OCI-LY7 (cell line): Measurements from ENCODE around the gene ZNF648. TPM values are rescaled to one million over a fixed set of nuclear protein-coding genes. Genes with fewer than 3 reads are reported as not detected.

Experiments used
- BruUV-seq: library from RNA; stranded (reverse); fragments of 400-500 nt; replicated peaks from 2 replicates; lab custom pipeline; 2021; lab: Mats Ljungman, UMichigan
- CTCF ChIA-PET: fragments of 300-600 bp; sonication (Branson Sonifier 250); formaldehyde crosslinking; loops from one replicate; lab custom pipeline; 2022; ENCODE audit warnings: antibody characterized with exemption; ENCODE audit not compliant: unreplicated experiment; lab: Charles Lee
- POLR2A ChIA-PET: fragments of 300-600 bp; sonication (Branson Sonifier 250); formaldehyde crosslinking; loops from one replicate; lab custom pipeline; 2022; ENCODE audit warnings: antibody characterized with exemption; lab: Charles Lee
- DNase-seq: peaks from one replicate; pipeline ENCODE4 v3.0.0-alpha.2; 2015; ENCODE audit warnings: low spot score
- H2AFZ ChIP-seq: fragments of 200-600 bp; sonication (generic), shearing (Covaris generic); 2 replicates; pipeline ENCODE4 v1.6.1; 2014; ENCODE audit warnings: mild to moderate bottlenecking, antibody characterized with exemption, low read length, moderate library complexity
- H3K27ac ChIP-seq: fragments of 200-600 bp; sonication (generic); 2 replicates; pipeline ENCODE4 v1.5.1; 2014; ENCODE audit warnings: mixed run types, low read depth, mild to moderate bottlenecking, moderate library complexity, low read length, inconsistent platforms; ENCODE audit not compliant: poor library complexity, severe bottlenecking
- H3K36me3 ChIP-seq: fragments of 200-600 bp; sonication (generic); 2 replicates; pipeline ENCODE4 v1.6.1; 2014; ENCODE audit warnings: mild to moderate bottlenecking, antibody characterized with exemption, low read length, moderate library complexity, mixed read lengths; ENCODE audit not compliant: insufficient read depth
- H3K4me1 ChIP-seq: fragments of 200-600 bp; sonication (generic); 2 replicates; pipeline ENCODE4 v1.5.1; 2014; ENCODE audit warnings: mild to moderate bottlenecking, low read length; ENCODE audit not compliant: insufficient read depth, poor library complexity, severe bottlenecking
- H3K4me2 ChIP-seq: fragments of 200-600 bp; sonication (generic); 2 replicates; pipeline ENCODE4 v1.6.1; 2014; ENCODE audit warnings: mild to moderate bottlenecking, low read length
- H3K4me3 ChIP-seq: fragments of 200-600 bp; sonication (generic); 2 replicates; pipeline ENCODE4 v1.5.1; 2014; ENCODE audit warnings: mild to moderate bottlenecking, low read depth, low read length; ENCODE audit not compliant: poor library complexity, severe bottlenecking
- H3K79me2 ChIP-seq: fragments of 200-600 bp; sonication (generic); 2 replicates; pipeline ENCODE4 v1.6.1; 2016; ENCODE audit warnings: low read depth, mild to moderate bottlenecking, low read length, moderate library complexity, mixed read lengths; ENCODE audit not compliant: insufficient read depth
- H3K9me2 ChIP-seq: fragments of 200-600 bp; sonication (generic); 2 replicates; pipeline ENCODE4 v1.6.1; 2016; ENCODE audit warnings: mild to moderate bottlenecking, low read length, mixed read lengths; ENCODE audit not compliant: insufficient read depth
- H3K9me3 ChIP-seq: fragments of 200-600 bp; sonication (generic); 2 replicates; pipeline ENCODE4 v1.6.1; 2014; ENCODE audit warnings: mild to moderate bottlenecking, mixed run types, low read length, mixed read lengths
- H4K20me1 ChIP-seq: fragments of 200-600 bp; sonication (generic); 2 replicates; pipeline ENCODE4 v1.6.1; 2014; ENCODE audit warnings: mild to moderate bottlenecking, antibody characterized with exemption, low read length, moderate library complexity, mixed read lengths; ENCODE audit not compliant: insufficient read depth
- CTCF ChIP-seq: fragments of 200-600 bp; sonication (generic); conservative IDR thresholded peaks from 2 replicates; pipeline ENCODE4 v1.5.1; 2014; ENCODE audit warnings: mild to moderate bottlenecking, antibody characterized with exemption, low read length, moderate library complexity, mixed read lengths
- EZH2phosphoT487 ChIP-seq: fragments of 200-600 bp; sonication (generic); IDR thresholded peaks from 2 replicates; pipeline ENCODE4 v1.6.1; 2018; ENCODE audit warnings: low read depth, borderline replicate concordance, mild to moderate bottlenecking, mixed run types, antibody characterized with exemption, low read length, moderate library complexity, mixed read lengths
- intact Hi-C: fragments of 100-400 bp; cut with micrococcal nuclease; formaldehyde crosslinking; loops from one replicate; pipeline ENCODE4 v1.10.0; 2022; ENCODE audit not compliant: unreplicated experiment
- total RNA-seq, 2 experiments: library from RNA; depleted of rRNA in 1 of 2; stranded (reverse); fragments of >200 nt in 1 of 2; shearing (Covaris generic) in 1 of 2; gene quantifications; 2 replicates each; pipeline ENCODE4 v1.2.3, GENCODE V29; 2014 to 2022

The ZNF648 gene
- total RNA-seq, 2 experiments from 2014 or later: not detected

- H3K9me2 ChIP-seq: no peaks in the 10 kb centered on the region
- H3K27ac ChIP-seq: no peak overlapping the region
- no peak for TF ChIP-seq EZH2phosphoT487
- TF ChIP-seq CTCF: no peak
- H3K9me3 ChIP-seq: no peaks in the 10 kb centered on the region
- POLR2A ChIA-PET: interaction anchor here (0.5 kb wide), 1 partner anchor 79 kb away, joined by 3 read pairs; no protein-coding TSS in a partner anchor
- H3K4me3 ChIP-seq: no peak overlapping the region
- intact Hi-C loops: loop anchor here (5.0 kb wide), 1 partner anchor 694 kb away; no protein-coding TSS in a partner anchor
- no TSS peak for BruUV-seq
- CTCF ChIA-PET: interaction anchor here (0.9 kb wide), 1 partner anchor 68 kb away, joined by 3 read pairs; no protein-coding TSS in a partner anchor
- no peaks in the 10 kb centered on the region for H4K20me1 ChIP-seq
- H3K4me2 ChIP-seq: no peak overlapping the region
- no peaks in the 10 kb centered on the region for H3K36me3 ChIP-seq
- no peak overlapping the region for H2AFZ ChIP-seq
- no peaks in the 10 kb centered on the region for H3K79me2 ChIP-seq
- H3K4me1 ChIP-seq: no peaks in the 10 kb centered on the region
- no peak for DNase-seq
Measured at GRCh38 chr1:182087719-182088350, 26.3 kb upstream of the ZNF648 start.

GRCh38 chr1:182087304-182087703 is 25.8 kb upstream of the ZNF648 start:
- no peak overlapping the region for H2AFZ ChIP-seq
- no TSS peak for BruUV-seq
- no peak overlapping the region for H3K4me2 ChIP-seq
- H3K36me3 ChIP-seq: no peaks in the 10 kb centered on the region
- H3K9me2 ChIP-seq: no peaks in the 10 kb centered on the region
- no peaks in the 10 kb centered on the region for H3K9me3 ChIP-seq
- TF ChIP-seq EZH2phosphoT487 (no peak), CTCF (no peak)
- H3K4me3 ChIP-seq: no peak overlapping the region
- ChIA-PET CTCF (interaction anchor here (0.9 kb wide), 1 partner anchor 67 kb away, joined by 3 read pairs; no protein-coding TSS in a partner anchor), POLR2A (no interaction called here)
- no peak for DNase-seq
- H4K20me1 ChIP-seq: no peaks in the 10 kb centered on the region
- no peaks in the 10 kb centered on the region for H3K4me1 ChIP-seq
- intact Hi-C loops: loop anchor here (5.0 kb wide), 1 partner anchor 695 kb away; no protein-coding TSS in a partner anchor
- H3K27ac ChIP-seq: no peak overlapping the region
- no peaks in the 10 kb centered on the region for H3K79me2 ChIP-seq

- intact Hi-C loops: loop anchor here (5.0 kb wide), 1 partner anchor 696 kb away; no protein-coding TSS in a partner anchor
- TF ChIP-seq EZH2phosphoT487 (no peak), CTCF (no peak)
- H4K20me1 ChIP-seq: no peaks in the 10 kb centered on the region
- BruUV-seq: no TSS peak
- H3K4me1 ChIP-seq: no peaks in the 10 kb centered on the region
- no peak overlapping the region for H2AFZ ChIP-seq
- no peaks in the 10 kb centered on the region for H3K79me2 ChIP-seq
- no peak for DNase-seq
- POLR2A ChIA-PET: no interaction called here
- CTCF ChIA-PET: no interaction called here
- H3K9me2 ChIP-seq: no peaks in the 10 kb centered on the region
- H3K36me3 ChIP-seq: no peaks in the 10 kb centered on the region
- no peak overlapping the region for H3K4me3 ChIP-seq
- no peak overlapping the region for H3K4me2 ChIP-seq
- H3K27ac ChIP-seq: no peak overlapping the region
- H3K9me3 ChIP-seq: no peaks in the 10 kb centered on the region
Measured at GRCh38 chr1:182086620-182087019, 25.1 kb upstream of the ZNF648 start.
